ENCODE results near the gene SCAF11. TPM values are rescaled to one million over a fixed set of nuclear protein-coding genes. Genes with fewer than 3 reads are reported as not detected.

SCAF11 gene
- total and polyA plus RNA-seq, 10 of the 15 experiments (the other 5 are each of a cell fraction or from before 2014, with no cell fraction given): 42.0 to 153 (median 100) TPM

DNA sequence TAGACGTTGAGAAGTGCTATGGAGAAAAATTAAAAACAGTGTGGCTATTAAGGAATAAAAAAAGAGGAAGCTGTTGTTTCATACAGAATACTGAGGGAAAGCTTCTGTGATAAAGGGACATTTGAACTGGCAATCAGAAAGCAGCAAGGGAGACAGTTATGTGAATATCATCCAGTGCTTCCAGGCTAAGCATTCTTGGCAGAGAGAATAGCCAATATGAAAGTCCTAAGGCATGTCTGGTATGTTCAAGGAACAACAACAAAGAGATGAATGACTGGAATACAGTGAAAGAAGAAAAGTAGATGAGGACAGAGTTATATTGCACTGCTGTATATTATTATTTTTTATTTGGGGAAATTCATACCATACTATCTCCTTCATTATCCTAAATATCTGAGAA, 23.9 kb downstream of the SCAF11 start:
- in situ Hi-C loops (cut with MboI) (no loop called here), intact Hi-C loops (cut with micrococcal nuclease; ENCODE audit: unreplicated experiment) (no loop called here)
- peaks cover 59% of the 10 kb centered on the region for H3K79me2 ChIP-seq (ENCODE audit: control insufficient read depth, insufficient read depth, low read length)
- H3K4me1 ChIP-seq (ENCODE audit: control insufficient read depth, insufficient read depth, low read length): no peaks in the 10 kb centered on the region
- WGBS (ENCODE audit: insufficient coverage, insufficient replicate concordance, low lambda C conversion rate, missing lambda C conversion rate): 4% methylated on average over 1 of the region's 1 CpG
- peaks cover 2 to 21% of the 10 kb centered on the region in 2 experiments for H3K36me3 ChIP-seq (ENCODE audit: control insufficient read depth in 2 of 2, insufficient read depth in 2 of 2, low read length in 1 of 2)
- FAIRE-seq (peak; percentile 38), DNase-seq (ENCODE audit: low read depth, low spot score) (no peak), ATAC-seq (no peak; the same call in 2 of the 3 replicates)
- H2AFZ ChIP-seq (ENCODE audit: control insufficient read depth, low read depth, low read length): no peak overlapping the region
- BruUV-seq (replicated peaks): no TSS peak
- H3K4me2 ChIP-seq (ENCODE audit: control insufficient read depth, insufficient read depth): no peak overlapping the region; the same call in 1 of the 2 replicates
- CTCF ChIA-PET: interaction anchor here (1.0 kb wide), 1 partner anchor 9 kb away, joined by 3 read pairs; no protein-coding TSS in a partner anchor
- POLR2A ChIA-PET: interaction anchor here (0.6 kb wide), 1 partner anchor 418 kb away, joined by 3 read pairs; no protein-coding TSS in a partner anchor
- no peaks in the 10 kb centered on the region; the same call in 1 of the 2 replicates for H4K20me1 ChIP-seq (ENCODE audit: control insufficient read depth, insufficient read depth)
- SMC1A ChIA-PET (ENCODE audit: uncharacterized antibody, unreplicated experiment): interaction anchor here (0.8 to 1.0 kb wide), 3 partner anchors 12 to 16 kb away, joined by 3 to 5 read pairs (median 3); no protein-coding TSS in a partner anchor
- H3K27me3 ChIP-seq (replicated peaks in 1 of 2; ENCODE audit: control insufficient read depth in 2 of 2, insufficient read depth in 2 of 2, low read length in 1 of 2): no peaks in the 10 kb centered on the region
- no peak overlapping the region for H3K27ac ChIP-seq (ENCODE audit: control insufficient read depth, insufficient read depth)
- RAD21 ChIA-PET (ENCODE audit: unreplicated experiment): interaction anchor here (0.8 kb wide), 1 partner anchor 26 kb away, joined by 3 read pairs; no protein-coding TSS in a partner anchor
- no peak overlapping the region for H3K4me3 ChIP-seq
- H3K9me3 ChIP-seq (replicated peaks; ENCODE audit: control insufficient read depth, insufficient read depth, low read length): peaks cover 5% of the 10 kb centered on the region; the same call in 2 of the 3 replicates
- no peak overlapping the region for H3K9ac ChIP-seq (ENCODE audit: control insufficient read depth, insufficient read depth, low read length)
- no peak for TF ChIP-seq HCFC1 (IDR thresholded peaks at IDR 0.05; ENCODE audit: low read length)
- no peak for TF ChIP-seq CUX1 (IDR thresholded peaks at IDR 0.05; ENCODE audit: insufficient replicate concordance, low read depth, low read length)
- TF ChIP-seq, protein P1, sequence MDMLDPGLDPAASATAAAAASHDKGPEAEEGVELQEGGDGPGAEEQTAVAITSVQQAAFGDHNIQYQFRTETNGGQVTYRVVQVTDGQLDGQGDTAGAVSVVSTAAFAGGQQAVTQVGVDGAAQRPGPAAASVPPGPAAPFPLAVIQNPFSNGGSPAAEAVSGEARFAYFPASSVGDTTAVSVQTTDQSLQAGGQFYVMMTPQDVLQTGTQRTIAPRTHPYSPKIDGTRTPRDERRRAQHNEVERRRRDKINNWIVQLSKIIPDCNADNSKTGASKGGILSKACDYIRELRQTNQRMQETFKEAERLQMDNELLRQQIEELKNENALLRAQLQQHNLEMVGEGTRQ (IDR thresholded peaks at IDR 0.05; ENCODE audit: borderline replicate concordance, low read depth, low read length): no peak
- TF ChIP-seq USF1 (IDR thresholded peaks at IDR 0.05; ENCODE audit: borderline replicate concordance, extremely low read length, insufficient read depth, low read depth, low read length): no peak
- no peak for TF ChIP-seq ZNF592 (IDR thresholded peaks at IDR 0.05)
- no peak for TF ChIP-seq CEBPZ (IDR thresholded peaks at IDR 0.05; ENCODE audit: low read depth, low read length)
- no peak for TF ChIP-seq KAT2A (conservative IDR thresholded peaks at IDR 0.05; ENCODE audit: control insufficient read depth, low read depth, low read length)
